Measurements from ENCODE around the gene SLC52A3. TPM values are rescaled to one million over a fixed set of nuclear protein-coding genes. Genes with fewer than 3 reads are reported as not detected.

SLC52A3 gene
- total and polyA plus RNA-seq, 2 experiments from 2014 or later, result 0.12 TPM; not detected in 1

DNA sequence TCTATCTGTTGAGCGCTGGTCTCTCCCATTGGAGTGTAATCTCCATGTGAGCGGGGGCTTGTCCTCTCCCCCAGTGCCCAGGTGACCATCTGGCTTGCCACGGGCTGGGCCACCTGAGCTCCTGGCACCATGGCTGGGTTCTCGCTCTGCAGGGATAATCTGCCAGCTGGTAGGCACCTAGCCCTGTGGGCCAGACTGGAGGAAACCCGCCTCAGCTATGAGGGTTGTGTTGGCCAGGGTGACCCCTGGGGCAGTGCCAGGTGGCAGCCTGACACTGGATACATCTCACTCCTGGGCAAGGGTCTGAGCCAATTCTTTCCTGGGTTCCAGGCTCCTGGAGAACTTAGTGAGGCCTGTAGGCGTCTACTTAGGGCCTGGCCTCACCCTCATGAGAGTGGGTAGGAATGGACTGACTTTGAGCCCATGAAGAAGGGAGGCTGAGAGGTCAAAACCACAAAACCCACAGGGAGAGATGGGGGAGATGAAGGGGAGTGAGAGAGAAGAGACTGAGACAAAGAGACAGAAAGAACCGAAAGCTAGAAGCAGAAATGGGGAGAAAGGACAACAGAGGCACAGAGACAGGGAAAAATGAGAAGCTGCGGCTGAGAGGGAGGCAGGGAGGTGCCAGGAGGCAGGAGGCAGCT, 5.8 kb upstream of the SLC52A3 start:
- Histone ChIP-seq H3K9me3 (ENCODE audit: low read depth) (no peaks in the 10 kb centered on the region), H3K36me3 (no peaks in the 10 kb centered on the region), H3K4me3 (no peak overlapping the region), H3K27ac (no peak overlapping the region), H3K27me3 (no peaks in the 10 kb centered on the region), H3K4me1 (ENCODE audit: low read depth) (no peaks in the 10 kb centered on the region)
- no peak for DNase-seq (ENCODE audit: low read depth in 1 of 2, low spot score in 1 of 2)
- TF ChIP-seq, protein P1, sequence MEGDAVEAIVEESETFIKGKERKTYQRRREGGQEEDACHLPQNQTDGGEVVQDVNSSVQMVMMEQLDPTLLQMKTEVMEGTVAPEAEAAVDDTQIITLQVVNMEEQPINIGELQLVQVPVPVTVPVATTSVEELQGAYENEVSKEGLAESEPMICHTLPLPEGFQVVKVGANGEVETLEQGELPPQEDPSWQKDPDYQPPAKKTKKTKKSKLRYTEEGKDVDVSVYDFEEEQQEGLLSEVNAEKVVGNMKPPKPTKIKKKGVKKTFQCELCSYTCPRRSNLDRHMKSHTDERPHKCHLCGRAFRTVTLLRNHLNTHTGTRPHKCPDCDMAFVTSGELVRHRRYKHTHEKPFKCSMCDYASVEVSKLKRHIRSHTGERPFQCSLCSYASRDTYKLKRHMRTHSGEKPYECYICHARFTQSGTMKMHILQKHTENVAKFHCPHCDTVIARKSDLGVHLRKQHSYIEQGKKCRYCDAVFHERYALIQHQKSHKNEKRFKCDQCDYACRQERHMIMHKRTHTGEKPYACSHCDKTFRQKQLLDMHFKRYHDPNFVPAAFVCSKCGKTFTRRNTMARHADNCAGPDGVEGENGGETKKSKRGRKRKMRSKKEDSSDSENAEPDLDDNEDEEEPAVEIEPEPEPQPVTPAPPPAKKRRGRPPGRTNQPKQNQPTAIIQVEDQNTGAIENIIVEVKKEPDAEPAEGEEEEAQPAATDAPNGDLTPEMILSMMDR (IDR thresholded peaks at IDR 0.05; ENCODE audit: low read depth, low read length), result no peak

GRCh38 chr20:772806-773205, 4.5 kb upstream of the SLC52A3 start:
- Histone ChIP-seq H3K4me1 (ENCODE audit: low read depth) (no peaks in the 10 kb centered on the region), H3K4me3 (no peak overlapping the region), H3K27ac (no peak overlapping the region), H3K9me3 (ENCODE audit: low read depth) (no peaks in the 10 kb centered on the region), H3K36me3 (no peaks in the 10 kb centered on the region), H3K27me3 (no peaks in the 10 kb centered on the region)
- TF ChIP-seq, protein P1 (IDR thresholded peaks at IDR 0.05; ENCODE audit: low read depth, low read length), result no peak
- no peak for DNase-seq (ENCODE audit: low read depth in 1 of 2, low spot score in 1 of 2)

DNA sequence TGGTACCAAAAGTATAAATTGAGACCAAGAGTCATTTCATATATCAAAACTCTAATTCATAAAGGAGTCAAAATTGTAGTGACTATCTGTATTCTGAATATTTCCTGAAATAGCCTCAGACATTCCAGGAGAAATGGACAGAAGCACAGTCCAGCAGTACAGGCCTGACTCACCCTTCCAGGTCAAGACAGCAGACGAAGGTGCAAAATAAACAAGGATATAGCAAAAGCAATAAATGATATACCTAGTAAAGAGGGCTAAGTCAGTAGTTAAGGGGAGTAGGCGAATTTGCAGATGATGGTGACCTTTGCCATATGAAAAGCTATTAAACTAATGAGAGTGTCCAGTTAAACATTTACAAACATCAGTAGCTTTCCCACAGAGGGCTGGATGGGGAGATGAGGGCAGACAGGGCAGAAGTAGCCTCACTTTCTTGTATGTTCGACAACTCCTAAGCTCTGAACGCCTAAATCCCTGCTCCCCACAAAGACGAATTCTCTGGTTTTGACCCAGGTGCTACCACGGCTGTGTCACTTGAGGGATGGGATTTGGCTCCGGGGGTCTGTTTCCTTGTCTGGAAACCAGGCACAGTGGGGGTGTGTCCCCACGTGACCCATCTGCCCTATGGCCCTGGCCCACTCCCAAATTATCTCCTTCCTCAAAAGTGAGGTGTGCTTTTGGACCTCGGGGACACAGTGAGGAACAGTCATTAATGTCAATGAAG, 3.6 kb upstream of the SLC52A3 start:
- TF ChIP-seq, protein P1 (IDR thresholded peaks at IDR 0.05; ENCODE audit: low read depth, low read length), result no peak
- no peak for DNase-seq (ENCODE audit: low read depth in 1 of 2, low spot score in 1 of 2)
- Histone ChIP-seq H3K27ac (no peak overlapping the region), H3K4me1 (ENCODE audit: low read depth) (no peaks in the 10 kb centered on the region), H3K27me3 (no peaks in the 10 kb centered on the region), H3K9me3 (ENCODE audit: low read depth) (no peaks in the 10 kb centered on the region), H3K4me3 (no peak overlapping the region), H3K36me3 (no peaks in the 10 kb centered on the region)

DNA sequence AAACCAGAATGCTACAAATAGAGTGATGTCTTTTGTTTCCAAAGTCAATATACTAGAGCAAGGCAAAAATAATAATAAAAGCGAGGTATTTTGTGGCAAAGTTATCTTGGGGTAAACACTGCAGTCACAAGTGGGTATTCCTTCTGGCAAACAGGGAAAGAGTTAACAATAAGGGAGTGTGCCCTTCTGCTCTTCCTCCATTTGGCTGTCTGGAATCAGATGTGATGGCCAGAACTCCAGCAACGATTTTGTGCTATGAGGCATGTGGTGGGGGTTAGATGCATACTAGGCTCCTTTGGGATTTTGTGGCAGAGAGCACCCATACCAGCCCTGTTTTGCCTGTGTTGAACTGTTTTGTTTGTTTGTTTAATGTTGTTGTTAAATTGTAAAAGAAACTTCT, 2.4 kb upstream of the SLC52A3 start:
- Histone ChIP-seq H3K36me3 (no peaks in the 10 kb centered on the region), H3K4me1 (ENCODE audit: low read depth) (no peaks in the 10 kb centered on the region)
- TF ChIP-seq, protein P1 (IDR thresholded peaks at IDR 0.05; ENCODE audit: low read depth, low read length), result no peak

GRCh38 chr20:766906-767305, 1.4 kb downstream of the SLC52A3 start:
- no peak overlapping the region for H3K27ac ChIP-seq
- DNase-seq (ENCODE audit: low read depth in 1 of 2, low spot score in 1 of 2), result no peak
- H3K36me3 ChIP-seq, result no peaks in the 10 kb centered on the region
- no peaks in the 10 kb centered on the region for H3K9me3 ChIP-seq (ENCODE audit: low read depth)
- H3K4me1 ChIP-seq (ENCODE audit: low read depth), result no peaks in the 10 kb centered on the region
- H3K27me3 ChIP-seq, result no peaks in the 10 kb centered on the region
- TF ChIP-seq, protein P1 (IDR thresholded peaks at IDR 0.05; ENCODE audit: low read depth, low read length), result no peak
- no peak overlapping the region for H3K4me3 ChIP-seq

More for the DNA sequence above, 2.4 kb upstream of the SLC52A3 start:
- Histone ChIP-seq H3K27ac (no peak overlapping the region), H3K4me3 (no peak overlapping the region), H3K27me3 (no peaks in the 10 kb centered on the region), H3K9me3 (ENCODE audit: low read depth) (no peaks in the 10 kb centered on the region)
- no peak for DNase-seq (ENCODE audit: low read depth in 1 of 2, low spot score in 1 of 2)

Data from cardiac muscle cell (in vitro differentiated cells and primary cell).